EL (cell line): ENCODE measurements around the gene LRPAP1.

Experiments
- DNase-seq: peaks from one replicate; pipeline ENCODE4 v3.0.0-alpha.2; 2016

The LRPAP1 gene

DNA sequence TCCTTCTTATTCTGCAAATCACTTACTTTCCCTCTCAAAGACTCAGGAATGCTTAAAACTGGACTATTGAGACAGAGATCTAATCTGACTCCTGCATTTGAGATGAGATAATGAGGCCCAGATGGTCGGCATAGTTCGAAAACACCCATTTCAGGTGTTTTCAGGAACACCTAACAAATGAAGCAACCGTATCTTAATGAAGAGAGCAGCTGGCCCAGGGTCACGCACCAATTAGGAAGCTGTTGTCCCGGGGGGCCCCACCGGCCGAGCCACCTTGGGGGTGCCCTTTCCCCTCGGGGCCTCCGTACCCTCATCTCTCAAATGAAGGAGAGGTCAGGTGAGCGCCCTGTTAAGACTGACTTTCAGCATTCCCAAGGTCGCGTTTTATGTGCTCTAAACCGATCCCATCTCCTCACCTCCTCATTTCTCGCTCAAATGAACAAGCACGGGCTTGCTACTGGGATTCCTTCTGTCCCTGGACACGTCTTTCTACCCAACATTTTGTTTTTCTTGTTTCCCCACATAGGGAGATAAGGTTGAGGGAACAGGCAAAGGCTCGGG lies 824 bp downstream of the LRPAP1 start:
- DNase-seq = no peak

DNA sequence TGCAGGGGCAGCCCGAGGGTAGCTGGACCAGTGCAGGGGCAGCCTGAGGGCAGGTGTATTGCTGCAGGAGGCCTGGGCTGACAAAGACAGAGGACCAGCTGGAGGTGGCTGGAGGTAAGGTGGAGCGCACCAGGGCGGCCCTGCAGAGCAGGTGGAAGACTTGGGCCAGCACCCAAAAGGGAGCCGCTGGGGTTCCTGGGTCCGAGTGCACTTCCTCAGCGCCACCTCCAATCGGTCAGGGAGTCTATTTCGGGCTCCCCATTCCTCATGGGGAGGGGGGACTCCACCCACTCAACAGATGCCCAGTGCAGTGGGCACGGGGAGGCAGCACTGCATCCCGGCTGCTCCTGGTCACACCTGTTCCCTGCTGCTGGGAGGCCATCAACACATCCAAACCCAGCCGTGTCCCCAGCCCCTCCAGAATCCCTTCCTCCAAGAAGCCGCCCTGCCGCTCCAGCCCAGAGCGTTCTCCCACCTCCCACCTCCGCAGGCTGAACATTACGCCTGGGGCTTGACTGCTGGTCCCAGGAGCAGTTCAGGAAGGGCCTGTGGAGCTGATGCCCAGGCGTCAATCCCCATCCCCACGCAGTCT lies 1.5 kb downstream of the LRPAP1 start:
- DNase-seq = no peak

DNA sequence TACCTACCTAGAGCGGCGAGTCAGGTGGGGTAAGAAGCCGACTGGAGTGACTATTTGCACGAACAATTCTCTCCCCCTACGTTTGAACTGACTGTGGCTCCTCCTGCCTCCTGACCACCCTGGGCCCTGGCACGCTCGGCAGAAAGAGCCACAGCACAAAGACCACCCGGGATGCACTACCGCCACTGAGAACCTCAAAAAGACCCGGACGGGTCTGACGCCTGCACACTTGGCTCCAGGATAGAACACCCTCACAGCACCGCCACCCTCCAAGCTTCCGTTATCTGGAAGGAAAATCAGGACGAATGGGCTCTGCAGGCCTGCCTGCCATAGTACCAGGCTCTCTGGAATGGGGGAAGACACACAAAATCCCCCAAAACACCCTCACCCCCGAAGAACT lies 2.2 kb downstream of the LRPAP1 start:
- DNase-seq = no peak

DNA sequence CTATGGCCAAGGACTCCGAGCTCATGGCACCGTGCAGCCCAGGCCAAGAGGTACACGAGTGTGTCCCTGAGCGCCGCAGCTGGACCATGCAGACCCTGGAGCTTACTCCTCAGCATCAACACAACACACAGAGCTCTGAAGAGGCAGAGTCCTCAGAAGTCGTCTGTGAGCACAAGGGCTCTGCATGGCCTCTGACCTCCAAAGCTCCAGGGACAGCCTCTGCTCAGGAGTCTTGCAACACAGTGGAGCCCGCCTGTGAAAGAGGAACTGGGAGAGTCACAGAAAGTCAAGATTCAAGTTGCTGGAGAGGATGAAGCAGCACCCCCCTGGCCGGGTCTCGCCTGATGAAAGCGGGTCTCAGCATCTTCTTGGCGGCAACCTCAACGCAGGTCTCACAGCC lies 2.9 kb downstream of the LRPAP1 start:
- DNase-seq = no peak

DNA sequence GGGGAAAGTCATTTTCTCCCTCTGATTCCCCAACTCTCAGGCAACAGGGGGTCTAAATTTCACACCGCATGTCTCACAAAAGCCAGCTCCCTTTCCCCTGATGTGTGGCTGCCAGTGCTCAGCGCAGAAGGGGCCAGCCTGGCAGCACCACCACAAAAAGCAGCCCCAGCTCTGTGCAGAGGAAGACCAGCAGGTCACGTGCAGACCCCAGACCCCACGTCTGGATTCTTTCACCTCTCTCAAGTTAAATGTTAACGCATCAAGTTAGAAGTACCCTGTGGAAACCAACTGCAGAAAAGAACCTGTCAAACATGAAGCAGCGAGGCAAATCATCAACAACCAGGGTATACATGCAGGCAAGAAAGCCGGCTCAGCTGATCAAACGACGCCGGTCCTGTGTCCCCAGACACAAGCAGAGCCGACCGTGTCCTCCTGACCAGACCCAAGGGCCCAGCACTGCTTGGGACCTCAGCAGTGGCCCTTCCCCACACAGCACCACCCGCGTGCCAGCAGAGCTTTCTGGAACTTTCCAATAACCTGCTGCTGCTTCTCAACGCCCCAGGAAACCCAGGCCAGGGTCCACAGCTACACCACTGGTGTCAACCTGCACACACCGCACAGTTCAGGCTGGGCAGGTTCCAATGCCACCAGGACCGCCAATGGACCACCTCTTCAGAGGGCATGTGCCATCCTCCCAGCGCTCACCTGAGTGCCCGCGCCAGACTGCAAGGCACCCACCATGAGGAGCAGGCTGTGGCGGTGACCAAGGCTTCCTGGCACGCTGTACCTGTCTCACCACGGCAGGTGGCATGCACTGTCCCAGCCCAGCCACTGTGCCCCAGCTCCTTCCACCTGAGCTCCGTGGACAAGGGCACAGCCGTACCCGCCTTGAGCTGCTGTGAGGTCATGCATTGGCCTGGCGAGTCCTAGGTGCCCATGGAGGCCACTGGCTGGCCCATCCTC lies 4.0 kb downstream of the LRPAP1 start:
- no peak for DNase-seq

DNA sequence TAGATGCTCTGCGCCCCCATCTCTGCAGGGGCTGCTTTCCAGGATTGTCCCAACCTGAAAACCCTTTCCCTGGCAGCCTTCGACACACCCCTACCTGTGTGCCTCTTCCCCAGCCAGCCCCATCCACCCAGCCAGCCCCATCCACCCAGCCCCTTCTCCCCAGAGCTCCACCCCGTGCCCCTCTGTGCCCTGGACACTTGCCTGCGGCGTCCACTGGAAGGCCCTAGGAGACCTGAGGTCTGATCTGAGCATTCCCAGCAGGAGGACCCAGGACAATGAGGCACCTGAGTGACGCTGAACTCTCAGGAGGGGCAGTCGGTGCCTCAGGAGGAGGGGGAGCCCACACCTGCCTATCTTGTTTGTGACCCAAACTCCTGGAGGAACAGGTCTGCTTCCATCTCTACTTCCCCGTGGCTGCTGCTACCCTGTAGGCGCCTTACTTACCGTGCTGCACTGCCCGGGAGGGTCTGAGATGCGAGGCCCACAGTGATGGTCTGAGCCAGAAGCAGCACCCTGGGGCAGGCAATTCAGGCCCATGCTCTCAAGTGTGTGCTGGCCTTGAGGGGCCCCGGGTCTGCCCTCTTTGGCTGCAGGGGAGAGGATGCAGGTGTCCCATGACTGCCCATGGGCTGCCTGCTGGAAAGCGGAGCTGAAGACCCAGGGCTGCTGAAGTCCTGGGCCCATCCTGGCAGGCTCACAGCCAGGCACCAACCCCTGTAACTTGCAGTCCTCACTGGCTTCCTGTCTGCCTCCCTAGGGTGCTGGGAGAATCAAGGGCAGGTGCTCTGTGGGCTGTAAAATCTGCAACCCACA lies 4.9 kb downstream of the LRPAP1 start:
- no peak for DNase-seq

DNA sequence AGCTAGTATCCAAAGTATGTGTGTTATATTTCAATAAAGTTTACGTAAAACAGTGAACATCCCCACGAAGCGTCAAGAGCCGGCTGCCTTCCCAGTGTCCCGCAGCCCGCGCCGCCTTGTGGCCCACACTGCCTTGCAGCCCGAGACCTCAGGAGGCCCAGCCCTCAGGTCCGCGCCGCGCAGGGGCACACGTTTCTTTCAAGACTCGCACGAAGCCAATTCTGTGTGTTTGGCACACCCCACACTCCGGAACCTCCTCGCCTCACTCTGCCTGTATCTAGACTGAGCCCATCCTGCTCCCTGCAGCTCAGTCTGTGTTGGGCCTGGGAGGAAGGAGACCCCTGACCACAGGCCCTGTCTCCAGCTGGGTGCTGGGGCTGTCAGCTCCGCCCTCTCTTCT lies 5.8 kb downstream of the LRPAP1 start:
- no peak for DNase-seq

DNA sequence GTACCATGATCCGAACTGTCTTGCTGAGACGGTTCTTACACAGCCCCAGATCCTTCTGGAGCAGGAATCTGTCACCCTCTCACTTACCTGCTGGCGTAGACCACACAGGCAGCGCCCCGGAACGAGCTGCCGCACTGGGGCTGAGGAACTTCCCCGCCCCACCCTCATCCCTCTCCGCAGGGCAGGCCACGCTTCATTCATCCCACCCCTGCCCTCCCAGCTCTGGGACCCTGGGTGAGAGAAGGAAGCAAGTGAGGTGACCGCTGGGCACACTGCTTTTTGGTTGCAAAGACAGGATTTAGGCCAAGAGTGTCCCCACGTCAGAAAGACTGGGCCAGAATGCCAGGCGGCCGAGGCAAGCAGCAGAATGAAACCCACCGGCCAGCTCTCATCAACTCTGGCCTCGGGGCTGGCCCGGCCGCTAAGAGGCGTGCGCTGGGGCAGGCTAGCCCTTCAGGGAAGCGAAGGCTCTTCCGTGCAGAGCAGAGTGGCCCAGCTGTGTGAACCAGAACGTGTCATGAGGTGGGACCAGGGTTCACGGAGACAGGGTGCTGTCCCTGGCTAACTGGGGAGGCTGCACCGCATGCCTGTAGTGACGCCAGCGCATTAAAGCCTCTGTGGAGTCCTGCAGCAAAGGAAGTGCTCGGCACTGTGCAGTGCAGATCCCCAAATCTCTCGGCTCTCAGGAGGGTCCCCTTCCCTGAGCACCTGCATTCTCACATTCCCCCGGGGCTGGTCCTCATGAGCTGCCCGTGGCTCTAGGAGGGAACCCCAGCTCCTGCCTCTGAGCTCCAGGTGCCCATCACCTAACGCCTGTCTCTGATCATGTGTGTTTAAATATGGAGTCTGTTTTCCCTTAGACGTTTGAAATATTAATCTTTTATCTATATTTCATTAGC lies 6.4 kb downstream of the LRPAP1 start:
- no peak for DNase-seq

DNA sequence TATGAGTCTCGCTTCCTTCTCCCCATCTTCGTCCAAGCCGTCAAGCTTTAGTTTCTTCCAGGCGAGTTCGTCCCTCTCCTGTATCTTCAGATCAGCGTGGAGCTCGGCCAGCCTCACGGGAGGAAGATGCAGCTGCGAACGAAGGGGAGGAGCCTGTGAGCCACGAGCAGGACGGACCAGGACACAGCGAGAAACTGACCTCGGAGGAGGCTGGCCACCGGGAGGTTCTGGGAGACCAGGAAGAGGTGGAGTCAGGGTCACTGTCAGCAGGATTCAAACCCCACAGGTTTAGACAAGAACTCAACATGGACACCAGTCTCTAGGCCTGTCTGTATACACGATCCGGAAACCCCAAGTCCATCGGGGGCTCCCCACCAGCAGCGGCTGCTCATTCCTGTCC lies 7.3 kb downstream of the LRPAP1 start:
- DNase-seq = no peak

DNA sequence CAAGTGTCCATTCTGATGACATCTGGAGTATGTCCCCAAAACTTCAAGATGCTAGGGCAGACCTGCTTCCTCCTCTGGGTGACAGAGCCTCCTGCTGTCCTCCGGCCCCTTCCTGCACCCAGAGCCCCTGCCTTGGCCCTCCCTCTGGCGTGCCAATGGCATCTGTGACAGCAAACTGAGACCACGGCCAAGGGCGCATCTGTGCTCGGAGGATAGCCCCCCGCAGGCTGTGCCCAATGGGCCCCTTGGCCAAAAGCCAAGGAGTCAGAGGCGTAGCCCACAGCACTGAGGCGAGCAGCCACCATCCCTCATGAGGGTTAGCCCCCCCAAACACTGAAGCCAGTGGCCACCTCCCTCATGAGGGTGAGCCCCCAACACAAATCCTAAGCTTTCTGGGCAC lies 7.9 kb downstream of the LRPAP1 start:
- DNase-seq = no peak

DNA sequence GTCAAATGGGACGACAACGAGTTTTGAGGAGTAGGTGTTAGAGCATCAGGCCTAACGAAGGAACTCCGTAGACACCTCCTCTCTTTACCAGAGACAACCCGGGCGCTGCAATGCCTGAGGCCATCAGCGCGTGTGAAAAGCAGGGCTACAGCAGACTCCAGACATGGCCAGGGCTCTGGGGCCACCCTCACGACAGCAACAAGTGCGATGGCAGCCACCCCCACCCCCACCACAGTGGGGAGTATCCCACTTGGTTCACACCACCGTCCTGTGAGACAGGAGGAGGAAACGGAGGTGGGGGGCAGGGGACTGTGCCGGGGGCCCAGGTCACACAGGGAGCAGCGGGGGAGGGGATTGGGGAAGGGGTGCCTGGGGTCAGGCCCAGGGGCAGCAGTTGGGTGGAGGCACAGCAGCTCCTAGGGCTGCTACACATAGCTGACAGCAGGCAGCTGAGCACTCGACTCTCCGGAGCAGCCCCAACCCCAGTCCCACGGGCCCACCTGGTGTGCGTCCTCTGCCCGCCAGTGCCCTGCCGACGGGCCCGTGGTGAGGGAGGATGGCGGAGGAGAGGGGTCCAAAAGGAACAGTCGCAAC lies 8.5 kb downstream of the LRPAP1 start:
- DNase-seq = no peak

DNA sequence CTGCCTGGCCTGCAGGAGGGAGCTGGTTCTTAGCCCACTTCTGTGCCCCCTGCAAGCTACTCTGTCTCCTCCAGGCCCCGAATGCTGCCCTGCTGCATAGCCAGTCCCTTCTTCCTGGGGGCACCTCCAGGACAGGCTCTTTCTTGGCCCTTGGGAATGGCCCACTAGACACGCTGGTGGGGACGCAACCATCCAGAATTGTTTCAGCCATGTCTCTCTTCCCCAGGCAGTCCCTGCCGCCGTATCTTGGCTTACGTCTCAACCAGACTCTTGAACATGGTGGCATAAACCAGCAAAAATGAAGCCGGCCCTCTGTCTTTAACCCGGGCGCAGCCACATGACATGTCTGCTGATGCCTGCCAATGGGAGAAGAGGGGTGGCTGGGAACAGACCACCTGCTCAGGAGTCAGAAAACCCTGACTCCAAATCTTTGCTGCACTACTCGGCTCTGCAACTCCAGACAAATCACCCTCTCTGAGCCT lies 9.0 kb downstream of the LRPAP1 start:
- DNase-seq = no peak

DNA sequence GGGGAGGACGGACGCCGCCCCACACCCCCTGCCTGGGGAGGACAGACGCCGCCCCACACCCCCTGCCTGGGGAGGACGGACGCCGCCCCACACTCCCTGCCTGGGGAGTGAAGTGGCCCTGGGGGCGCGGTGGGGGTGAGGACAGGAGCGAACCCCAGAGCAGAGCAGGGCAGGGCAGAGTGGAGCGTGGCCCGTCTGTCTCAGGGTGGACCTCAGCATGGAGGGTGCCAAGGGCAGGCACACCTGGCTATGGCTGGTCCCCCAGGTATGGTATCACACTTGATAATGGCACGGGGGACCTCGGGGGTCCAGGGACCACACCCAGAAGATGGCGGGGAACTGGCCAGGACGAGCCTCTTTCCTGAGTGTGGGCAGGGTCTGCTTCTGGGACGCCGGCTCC lies 9.6 kb downstream of the LRPAP1 start:
- no peak for DNase-seq

DNA sequence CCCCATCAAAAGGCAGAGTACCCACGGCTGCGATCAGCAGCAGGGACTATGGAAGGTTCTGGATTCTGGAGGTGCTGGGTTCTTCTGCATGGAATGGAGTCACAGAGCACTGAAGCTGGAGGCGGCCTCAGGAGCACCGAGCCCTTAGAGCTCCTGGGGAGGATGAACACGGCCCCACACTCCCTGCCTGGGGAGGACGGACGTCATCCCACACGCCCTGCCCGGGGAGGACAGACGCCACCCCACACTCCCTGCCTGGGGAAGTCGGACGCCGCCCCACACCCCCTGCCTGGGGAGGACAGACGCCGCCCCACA lies 9.9 kb downstream of the LRPAP1 start:
- DNase-seq = no peak

DNA sequence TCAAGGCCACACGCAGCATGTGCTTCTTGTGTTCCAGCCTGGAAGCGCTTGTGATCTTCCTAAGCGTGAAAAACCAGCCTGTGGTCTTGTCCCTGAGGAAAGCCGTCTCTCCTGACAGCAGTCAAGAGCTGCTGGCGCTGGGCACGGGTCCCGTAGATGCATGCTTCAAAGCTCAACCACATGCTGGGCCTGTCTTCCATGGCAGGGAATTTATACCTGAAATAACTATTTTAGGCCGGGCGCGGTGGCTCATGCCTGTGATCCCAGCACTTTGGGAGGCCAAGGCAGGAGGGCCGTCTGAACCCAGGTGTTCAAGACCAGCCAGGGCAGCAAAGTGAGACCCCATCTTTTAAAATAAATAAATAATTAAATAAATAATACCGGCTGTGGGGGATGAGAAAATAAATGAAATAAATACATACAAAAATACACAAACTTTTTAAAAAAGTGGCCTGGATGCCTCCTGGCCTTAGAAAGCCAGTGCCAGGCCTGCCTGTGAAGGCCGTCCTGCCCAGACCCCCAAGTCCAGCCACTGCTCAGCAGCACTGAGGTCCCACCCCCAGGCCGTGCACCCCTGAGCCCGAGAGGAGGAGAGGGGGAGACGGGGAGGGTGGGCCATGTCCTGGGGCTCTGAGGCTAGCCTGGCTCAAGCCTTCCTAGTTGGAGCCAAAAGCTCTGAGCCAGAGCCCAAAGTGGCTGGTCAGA lies 10.4 kb downstream of the LRPAP1 start:
- no peak for DNase-seq

DNA sequence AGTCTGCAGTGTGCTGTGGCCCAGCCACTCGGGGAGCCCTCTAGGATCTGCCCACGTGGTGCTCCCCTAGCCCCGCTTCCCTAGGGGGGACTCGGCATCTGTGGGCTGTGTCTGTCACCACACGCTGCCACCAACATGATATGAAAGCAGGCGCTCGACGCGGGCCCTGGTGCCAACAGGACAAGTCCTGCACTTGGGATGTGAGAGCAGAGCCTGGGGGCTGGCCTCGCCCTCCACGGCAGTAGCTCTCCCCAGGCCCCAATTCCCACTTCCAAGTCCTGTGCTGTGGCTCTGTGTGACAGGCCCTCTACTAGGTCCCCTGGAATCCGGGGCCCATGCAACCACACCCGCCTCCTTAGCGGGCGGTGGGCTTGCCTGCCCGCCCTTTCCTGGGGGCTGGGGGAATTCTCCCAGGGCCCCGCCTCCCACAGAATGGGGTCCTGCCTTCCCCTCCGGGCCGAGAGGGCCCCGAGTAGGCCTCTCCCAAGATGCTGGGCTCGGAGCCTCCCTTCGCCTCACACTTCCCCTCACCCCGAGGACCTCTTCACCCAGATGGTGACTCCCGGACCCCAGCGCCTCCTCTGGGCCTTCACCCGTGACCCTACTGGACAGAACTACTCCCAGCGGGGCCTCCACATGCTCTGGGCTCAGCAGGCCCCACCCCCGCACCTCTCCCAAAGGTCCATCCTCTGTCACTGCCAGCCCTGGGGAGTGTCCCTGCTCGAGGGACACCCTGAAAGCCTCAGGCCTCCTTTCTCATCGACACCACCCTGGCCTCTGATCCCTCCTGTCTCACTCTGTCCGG lies 11.2 kb downstream of the LRPAP1 start:
- no peak for DNase-seq

DNA sequence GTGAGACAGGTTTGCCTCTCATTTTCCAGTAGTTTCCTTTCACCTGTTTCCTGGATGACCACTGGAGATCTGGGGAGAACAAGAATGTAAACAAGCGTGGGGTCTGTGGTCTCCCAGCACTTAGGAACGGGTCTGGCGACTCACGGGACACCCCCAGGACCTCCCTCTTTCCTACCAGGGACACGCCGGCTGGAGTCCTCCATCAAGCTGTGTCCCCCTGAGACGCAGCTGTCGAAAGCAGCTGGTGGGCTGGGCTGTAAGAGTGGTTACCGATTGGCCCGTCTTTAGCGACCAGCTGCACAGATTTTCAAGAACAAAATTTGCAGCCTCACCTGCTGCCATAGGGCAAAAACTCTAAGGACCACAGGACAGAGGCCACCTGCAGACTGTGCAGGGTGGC lies 11.9 kb downstream of the LRPAP1 start:
- DNase-seq = no peak

DNA sequence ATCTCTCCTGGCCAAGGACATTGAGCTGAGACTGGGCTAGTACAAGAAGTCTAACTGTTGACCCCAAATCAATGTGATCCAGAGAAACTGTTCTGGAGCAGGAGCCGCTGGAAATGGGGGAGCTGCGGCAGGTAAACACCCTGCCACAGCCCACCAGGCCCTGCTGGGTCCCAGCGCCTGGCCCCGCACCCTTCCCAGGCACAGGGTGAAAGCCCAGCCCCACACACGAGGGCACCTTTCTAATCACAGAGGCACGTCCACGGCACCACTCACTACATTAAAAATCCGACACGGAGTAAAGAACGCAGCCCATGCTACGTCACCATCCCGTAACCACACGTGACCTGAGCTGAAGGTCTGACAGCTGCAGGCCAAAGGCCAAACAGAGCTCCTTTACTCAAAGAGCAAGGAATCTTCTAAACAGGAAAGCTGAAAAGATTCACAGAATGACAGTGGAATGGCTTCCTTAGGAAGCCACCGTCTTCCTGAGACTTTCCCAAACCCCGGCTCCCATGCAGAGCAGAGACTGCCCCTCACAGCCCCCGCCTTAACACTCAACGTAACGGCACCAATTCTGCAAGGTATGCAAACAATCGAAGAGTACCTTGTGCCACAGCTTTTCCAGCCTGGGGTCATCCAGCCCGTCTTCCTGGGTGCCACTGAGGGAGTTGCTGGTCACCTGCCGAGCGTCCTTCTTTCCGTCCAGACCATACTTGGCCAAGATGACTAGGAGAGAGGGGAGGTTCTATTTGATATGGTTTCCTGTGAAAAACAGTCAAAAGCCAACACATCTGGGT lies 12.6 kb downstream of the LRPAP1 start:
- no peak for DNase-seq

DNA sequence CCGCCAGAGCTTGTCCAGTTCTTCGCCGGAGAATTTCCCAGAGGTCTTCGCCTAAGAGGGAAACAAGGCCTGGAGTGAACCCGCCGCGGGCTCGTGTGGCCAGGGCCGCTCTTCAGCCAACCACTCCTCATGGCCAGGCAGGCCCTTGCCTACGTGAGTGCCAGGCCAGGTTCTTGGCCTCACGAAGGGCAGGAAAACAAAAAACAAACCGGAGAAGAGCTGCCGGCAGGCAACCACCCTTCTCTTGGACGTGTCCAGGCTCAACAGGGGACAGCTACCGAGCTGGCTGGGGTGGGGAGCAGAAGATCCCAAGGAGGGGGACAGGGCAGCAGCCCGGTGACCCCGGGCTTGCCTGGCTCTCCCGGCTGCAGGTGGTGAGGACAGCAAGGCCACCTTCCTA lies 13.3 kb downstream of the LRPAP1 start:
- DNase-seq = no peak

DNA sequence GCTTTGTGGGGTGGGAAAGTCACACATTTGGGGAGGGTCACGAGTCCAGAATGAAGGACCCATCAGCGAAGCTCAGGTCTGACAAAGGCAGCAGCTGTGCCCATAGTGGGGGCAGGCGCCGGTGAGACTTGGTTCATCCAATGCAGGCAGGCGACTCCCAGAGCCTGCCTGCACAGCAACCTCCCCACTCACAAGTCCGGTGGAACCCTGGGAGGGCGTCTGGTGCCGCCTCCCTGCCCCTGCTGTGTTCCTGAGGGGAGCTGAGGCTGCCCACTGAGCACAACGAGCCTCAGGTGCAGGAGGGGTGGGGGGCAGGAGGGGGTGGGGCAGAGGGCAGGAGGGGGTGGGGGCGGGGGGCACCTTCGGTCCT lies 13.7 kb downstream of the LRPAP1 start:
- no peak for DNase-seq
